Measurements from ENCODE around the gene PIK3CB.
"Not testable (repeated sequence)": the region's sequence is repeated elsewhere in the genome, so short reads cannot be mapped to it uniquely, and the experiment has no call there.

PIK3CB gene

DNA sequence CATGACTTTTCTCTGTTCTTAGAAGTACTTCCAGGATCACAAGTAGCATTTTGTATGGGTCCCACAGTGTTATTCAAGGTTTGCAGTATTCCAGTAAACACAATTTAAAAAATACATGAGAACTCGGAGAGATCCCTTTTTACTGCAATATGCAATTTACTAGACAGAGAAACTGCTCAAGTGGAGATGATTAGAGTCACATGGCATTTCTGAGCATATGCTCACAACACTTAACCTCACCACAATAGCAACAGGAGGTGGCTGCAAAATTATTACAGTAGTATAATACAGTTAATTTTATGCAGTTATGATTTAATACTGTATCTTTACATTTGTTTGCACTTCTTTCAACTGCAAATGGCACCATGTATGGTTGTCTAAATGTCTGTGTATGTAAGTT is 87.5 kb downstream of the PIK3CB start:
- DNase-seq (ENCODE audit: low spot score) = no peak

DNA sequence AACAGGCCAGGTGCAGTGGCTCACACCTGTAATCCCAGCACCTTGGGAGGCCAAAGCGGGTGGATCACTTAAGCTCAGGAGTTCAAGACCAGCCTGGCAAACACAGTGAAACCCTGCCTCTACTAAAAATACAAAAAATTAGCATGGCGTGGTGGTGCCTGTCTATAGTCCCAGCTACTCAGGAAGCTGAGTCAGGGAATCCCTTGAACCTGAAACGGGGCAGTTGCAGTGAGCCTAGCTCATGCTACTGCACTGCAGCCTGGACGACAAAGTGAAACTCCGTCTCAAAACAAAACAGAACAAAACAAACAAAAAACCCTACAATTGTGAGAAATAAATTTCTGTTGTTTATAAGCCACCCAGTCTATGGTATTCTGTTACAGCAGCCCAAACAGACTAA is 94.7 kb downstream of the PIK3CB start:
- DNase-seq (ENCODE audit: low spot score) = no peak

DNA sequence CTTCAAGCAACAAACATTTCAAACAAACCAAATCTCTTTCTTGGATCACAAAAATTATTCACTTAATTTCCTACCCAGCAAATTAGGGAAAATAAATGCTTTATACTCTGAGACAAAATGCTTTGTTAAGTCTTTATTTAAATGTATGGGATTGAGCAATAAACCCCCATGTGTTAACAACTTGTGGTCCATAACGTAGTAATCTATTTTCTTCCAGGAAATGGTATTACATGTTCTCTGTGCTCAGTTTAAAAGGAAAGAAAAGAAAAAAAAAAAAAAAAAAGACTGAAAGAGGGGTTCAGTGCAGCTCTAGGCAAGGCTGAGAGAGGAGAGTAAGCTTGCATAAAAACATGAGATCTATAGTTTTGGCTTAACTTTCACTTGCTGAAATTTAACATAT is 102.3 kb downstream of the PIK3CB start:
- no peak for DNase-seq (ENCODE audit: low spot score)

DNA sequence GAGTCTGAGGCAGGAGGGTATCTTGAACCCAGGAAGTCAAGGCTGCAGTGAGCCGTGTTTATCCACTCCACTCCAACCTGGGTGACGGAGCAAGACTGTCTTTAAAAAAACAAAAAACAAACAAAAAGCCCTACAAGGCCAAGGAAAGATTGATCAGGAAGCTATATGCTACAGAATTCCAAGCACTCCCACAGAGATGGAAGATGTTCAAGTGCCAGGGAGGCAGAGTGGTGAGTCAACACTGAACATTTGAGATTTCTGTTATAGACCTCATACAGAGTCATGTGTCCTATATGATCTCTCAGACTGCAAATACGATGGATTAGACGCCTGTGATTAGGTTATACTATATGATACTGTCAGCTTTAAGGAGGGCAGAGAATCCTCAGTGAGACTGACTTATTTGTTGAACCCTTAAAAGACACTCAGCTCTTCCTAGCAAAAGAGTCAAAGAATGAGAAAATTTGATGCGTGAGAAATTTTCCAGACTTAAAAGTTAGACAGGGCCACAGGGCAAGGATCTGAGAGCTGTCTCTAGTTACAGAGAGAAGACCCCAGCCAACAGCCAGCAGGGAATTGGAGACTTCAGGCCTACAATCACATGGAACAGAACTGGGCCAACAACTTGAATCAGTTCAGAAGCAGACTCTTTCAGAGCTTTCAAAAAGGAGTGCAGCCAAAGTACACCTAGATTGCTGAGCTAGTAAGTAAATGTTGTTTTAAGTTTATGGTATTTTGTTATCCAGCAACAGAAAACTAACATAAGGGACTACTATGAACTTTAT is 107.6 kb downstream of the PIK3CB start:
- DNase-seq (ENCODE audit: low spot score) = no peak

DNA sequence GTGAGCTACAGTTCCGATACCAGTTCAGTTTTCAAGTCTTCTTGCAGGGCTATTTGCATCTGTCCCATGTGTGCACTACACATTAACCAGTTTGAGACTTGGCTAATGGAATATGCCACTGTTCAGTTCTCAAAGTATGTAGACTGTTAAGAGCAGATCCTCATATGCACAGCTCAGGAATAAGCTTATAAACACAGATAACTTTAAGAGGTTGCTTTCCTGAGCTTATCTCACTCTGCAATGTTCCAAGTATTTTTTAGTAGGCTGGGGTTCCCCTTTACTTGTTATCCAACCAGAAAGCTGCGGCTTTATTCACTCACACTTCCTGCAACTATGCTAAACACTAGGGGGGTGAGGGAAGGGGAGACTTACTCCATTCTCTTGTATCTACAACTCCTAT is 108.7 kb downstream of the PIK3CB start:
- DNase-seq (ENCODE audit: low spot score) = not testable (repeated sequence)

DNA sequence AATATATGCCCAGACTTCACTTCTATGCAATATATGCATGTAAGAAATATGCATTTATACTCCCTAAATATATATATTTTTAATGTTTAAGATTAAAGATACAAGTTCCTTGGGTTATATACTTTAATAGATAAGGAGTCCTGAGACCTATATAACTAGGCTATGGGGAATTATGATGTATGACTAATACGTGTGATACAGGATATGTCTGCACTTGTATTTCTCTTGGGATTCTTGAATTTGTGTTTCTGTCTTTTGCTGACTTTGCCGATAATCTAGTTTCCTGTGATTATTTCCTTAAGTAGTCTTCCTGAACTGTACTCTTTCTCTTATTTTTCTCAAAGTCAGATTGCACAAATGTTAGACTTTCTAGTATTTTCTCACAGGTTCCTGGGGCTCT is 109.6 kb downstream of the PIK3CB start:
- DNase-seq (ENCODE audit: low spot score) = no peak

DNA sequence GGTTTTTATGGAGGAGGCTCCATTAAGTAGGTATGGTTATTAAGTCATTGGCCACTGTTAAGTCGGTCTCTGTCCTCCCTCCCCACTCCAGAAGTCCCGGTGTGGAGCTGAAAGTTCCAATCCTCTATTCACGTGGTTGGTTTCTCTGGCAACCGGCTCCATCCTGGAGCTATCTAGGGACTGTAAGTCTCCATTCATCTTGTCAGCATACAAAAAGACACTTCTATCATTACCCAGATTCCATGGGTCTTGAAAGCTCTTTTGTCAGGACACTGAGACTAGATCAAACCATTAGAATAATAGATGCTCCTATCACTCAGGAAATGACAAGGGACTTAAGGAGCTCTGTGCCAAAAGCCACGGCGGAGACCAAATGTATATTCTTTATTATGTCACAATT is 110.3 kb downstream of the PIK3CB start:
- no peak for DNase-seq (ENCODE audit: low spot score)

DNA sequence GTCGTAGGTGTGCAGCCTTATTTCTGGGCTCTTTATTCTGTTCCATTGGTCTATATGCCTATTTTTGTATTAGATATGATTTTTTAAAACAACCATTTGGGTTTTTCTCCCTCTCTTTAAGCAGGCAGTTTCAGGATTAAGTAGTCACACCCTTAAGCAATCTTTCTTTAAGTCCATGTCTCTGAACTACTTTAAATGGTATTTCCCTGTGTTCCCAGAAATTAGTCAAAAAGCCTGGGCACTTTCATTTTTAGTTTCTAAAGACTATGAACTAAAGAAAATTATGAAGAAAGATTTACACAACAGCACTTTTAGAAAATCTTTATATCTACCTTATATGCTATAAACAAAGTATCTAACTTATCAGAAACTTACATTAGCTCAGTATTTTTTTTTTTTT is 115.9 kb downstream of the PIK3CB start:
- no peak for DNase-seq (ENCODE audit: low spot score)

DNA sequence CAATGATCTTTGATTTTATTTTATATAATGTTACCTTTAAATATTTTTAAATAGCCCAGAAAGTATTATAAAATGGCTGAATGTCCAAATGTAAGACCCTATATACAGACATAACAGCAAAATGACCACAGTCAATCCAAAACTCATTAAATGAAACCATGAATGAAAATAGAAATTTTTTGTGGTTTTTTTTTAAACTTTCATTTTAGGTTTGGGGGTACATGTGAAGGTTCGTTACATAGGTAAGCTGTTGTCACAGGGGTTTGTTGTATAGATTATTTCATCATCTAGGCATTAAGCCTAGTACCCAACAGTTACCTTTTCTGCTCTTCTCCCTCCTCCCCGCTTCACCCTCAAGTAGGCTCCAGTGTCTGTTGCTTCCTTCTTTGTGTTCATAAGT is 117.4 kb downstream of the PIK3CB start:
- no peak for DNase-seq (ENCODE audit: low spot score)

DNA sequence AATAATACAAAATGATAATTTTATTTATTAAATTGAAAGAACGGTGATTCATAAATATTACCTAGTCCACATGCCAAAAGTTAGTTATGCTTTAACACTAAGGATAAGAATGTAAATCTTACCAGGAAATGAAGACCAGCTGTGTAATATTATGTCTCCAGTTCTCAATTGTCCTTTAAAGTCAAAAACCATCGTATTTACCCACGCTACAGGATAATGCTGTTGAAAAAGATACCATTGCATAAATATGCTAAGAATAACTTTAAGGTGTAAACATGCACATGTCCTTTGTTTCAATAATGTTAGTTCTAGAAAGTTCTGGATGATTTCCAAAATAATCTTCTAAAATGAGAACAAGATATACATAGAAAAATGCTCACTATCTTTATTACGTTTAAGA is 122.6 kb downstream of the PIK3CB start:
- DNase-seq (ENCODE audit: low spot score) = no peak

DNA sequence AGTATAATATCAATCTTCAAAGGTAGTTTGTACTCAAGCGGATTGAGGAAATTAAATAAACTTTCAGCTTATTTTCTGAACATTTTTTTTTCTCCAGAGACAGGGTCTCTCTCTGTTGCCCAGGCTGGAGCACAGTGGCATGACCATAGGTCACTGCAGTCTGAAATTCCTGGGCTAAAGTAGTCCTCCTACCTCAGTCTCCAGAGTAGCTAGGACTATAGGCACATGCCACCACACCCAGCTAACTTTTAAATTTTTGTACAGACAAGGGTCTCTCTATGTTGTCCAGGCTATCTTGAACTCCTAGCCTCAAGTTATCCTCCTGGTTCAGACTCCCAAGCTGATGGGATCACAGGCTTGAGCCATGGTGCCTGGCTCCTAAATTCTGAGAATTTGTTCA is 129.1 kb downstream of the PIK3CB start:
- DNase-seq (ENCODE audit: low spot score) = no peak

DNA sequence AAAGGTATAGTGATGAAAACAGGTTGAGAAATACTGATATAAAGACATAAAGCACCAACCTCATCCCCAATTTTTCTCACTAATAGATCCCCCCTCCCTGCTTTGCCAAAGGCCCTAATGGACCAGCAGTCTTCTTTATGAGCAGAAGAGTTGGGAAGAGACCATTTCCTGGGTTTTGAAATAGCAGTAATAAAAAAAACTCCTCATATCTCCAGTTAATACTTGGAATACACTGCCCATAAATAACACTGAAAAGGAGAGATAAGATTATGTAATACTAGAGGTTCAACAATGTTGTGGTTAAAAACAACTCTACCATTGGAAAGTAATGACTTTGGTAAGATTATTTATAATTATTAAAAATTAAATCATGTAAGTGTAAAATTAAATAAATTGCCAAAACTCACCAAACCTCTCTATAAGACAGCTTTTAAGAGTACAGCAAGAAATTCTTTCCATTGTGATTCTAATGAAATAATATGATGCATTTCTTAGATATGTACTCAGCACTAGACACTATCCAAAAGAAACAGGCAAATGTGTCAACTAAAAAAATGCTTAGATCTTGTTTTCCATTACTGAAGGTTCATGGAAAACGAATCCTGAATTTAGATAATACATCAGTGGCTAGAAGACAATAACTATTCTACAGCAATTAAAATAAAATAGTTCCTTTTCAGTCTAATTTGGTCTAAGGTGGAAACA is 137.9 kb downstream of the PIK3CB start:
- DNase-seq (ENCODE audit: low spot score) = no peak

DNA sequence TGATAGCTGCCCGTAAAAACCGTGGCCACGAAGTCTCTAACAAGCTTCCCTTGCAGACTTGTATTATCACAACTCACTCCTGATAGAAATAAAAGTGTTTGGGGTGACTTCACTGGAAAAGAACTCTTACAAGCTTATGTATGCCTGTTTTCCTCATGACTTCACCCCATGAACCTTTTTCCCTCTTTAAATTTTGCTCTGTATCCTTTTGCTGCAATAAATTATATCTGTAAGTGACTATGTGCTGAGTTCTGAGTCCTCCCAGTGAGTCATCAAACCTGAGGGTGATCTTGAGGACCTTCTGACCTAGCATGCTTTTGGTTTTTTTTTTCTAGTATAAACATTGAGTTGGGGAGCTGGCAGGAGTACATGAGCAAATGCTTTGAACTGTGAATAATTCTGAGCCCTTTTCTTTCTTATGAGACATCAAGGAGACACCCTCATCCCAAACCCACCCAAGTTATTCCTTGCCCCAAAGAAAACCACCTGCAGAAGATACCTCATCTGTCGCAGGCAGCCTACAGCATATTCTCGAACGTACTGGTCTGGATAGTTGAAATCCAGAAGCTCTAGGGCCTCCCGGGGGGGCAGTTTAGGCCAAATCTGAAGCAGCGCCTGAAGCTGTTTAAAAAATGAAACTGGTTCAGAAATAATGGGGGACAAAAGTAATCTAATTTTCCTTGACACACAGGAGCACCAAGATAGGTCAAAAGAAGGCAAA is 140.3 kb downstream of the PIK3CB start:
- no peak for DNase-seq (ENCODE audit: low spot score)

DNA sequence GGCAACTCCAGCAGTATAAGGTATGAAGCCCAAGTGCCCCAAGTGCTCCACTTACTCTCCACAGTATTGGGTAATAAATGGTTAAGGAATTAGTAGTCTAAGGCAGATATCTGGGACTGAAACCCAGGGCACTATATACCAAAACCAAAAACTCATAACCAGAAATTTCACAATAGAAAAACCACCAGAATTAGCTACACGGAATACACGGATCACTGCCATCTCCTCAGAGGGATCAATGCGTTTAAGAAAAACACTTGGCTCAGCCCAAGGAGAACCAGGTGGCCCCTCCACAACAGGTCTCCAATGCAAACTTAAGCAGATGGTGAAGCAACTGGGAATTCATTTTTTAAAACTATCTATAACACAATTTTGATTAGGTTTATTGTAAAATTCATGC is 142.6 kb downstream of the PIK3CB start:
- no peak for DNase-seq (ENCODE audit: low spot score)

DNA sequence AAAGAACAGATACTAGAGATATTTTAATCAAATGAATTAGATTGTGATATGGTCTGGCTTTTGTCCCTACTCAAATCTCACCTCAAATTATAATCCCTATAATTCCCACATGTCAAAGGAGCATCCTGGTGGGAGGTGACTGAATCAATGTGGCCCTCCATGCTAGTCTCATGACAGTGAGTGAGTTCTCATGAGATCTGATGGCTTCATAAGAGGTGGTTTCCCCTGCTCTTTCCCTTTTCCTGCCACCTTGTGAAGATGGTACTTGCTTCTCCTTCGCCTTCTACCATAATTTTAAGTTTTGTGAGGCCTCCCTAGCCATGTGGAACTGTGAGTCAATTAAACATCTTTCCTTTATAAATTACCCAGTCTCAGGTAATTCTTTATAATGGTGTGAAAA is 143.4 kb downstream of the PIK3CB start:
- no peak for DNase-seq (ENCODE audit: low spot score)

DNA sequence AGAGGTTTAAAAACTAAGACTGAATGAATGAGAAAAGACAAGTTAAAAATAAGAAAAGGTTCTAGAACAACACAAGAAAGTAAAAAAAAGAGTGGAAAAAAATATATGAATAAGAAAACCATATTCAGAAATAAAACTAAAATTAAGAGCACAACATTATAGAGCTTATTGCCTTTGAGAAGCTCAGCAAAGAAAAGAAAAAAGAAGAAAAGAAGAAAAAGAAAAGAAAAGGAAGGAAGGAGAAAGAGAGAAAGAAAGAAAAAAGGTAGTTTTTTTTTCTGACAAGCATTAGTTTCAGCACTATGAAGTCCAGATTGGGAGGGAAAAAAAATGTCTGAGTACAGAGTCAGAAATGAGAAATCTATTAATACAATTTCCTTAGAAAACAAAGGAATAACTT is 144.7 kb downstream of the PIK3CB start:
- no peak for DNase-seq (ENCODE audit: low spot score)

DNA sequence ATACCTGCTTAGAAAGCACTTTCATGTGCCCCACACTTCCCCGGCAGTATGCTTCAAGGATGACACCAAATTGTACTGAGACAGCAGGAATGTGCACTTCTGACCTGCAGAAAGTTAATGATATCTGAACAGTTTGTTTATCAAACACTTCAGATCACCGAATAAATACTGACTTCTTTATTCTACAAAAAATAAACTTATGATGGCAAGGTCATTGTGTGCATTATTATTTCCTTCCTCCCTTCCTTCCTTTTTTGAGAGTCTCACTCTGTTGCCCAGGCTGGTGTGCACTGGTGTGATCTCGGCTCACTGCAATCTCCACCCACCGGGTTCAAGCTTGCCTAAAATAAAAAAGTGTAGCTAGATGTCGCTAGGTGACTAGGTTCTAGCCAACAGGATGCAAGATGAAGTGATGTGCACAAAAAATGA is 145.8 kb downstream of the PIK3CB start:
- DNase-seq (ENCODE audit: low spot score) = no peak

DNA sequence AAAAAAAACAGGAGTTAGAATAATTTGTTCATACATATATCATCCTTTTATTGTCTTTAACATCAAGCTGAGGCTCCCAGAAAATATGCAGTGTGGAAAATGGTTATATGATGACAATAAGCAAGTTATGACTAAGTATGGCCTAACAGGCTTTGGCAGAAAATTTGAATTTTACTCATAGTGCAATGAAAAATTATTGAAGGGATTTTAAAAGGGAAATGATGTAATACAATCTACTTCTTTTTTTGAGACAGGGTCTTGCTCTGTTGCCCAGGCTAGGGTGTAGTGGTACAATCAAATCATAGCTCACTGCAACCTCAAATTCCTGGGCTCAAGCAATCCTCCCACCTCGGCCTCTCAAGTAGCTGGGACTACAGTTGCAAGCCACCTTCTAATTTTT is 147.5 kb downstream of the PIK3CB start:
- no peak for DNase-seq (ENCODE audit: low spot score)

DNA sequence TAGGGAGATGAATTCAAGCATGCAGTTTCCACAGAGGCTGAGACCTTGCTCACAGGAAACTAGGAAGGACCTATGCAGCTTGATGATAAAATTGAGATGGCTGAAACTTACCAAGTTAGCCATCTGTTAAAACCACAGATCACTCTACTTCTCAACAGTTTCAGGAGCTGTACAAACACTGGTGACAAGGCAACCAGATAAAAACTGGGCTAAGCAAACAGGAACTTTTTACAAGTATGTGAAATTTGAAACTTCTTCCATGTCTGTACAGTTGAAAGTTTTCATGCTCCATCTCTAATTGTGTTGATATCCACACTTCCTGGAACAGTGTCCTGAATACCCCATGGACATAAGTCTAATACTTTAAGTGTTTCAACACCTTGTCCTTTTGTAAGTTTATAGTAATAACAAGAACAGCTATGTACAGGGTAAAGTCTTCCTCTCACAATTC is 147.9 kb downstream of the PIK3CB start:
- peak; percentile 23 for DNase-seq (ENCODE audit: low spot score)

DNA sequence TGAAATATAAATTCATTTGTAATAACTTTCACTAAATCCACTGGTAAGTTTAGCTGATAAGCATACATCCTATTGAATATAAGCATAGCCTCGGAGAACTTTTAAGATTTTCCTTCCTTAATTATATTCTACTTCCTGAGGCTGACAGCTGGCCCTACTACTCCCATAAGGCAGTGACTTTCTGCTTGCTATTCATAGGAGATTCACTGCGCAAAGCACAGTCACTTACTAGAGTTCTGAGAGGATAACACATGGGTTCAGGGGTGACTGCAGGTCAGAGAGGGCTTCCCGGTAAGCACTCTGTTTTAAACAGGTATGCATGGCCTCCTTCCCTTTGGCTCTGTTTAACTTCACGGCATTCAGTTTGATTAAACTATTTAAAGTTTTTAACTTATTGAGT is 150.3 kb downstream of the PIK3CB start:
- no peak for DNase-seq (ENCODE audit: low spot score)

DNA sequence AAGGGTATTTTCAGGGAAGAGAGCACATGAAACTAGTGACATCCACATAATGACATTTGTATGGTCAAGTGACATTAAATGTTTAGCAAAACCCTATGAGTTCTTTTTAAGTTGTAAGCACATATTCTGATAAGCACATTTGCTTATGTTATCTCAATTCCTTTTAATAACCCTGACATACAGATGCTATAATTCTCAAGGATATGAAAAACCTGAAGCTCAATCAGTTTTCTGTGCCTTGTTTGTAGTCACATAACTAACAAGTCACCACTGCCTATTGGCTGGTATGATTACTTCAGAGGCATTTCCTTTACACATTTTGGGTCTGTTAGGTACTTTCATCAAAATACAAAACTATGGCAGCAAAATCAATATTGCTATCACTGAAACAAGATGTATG is 152.1 kb downstream of the PIK3CB start:
- no peak for DNase-seq (ENCODE audit: low spot score)

DNA sequence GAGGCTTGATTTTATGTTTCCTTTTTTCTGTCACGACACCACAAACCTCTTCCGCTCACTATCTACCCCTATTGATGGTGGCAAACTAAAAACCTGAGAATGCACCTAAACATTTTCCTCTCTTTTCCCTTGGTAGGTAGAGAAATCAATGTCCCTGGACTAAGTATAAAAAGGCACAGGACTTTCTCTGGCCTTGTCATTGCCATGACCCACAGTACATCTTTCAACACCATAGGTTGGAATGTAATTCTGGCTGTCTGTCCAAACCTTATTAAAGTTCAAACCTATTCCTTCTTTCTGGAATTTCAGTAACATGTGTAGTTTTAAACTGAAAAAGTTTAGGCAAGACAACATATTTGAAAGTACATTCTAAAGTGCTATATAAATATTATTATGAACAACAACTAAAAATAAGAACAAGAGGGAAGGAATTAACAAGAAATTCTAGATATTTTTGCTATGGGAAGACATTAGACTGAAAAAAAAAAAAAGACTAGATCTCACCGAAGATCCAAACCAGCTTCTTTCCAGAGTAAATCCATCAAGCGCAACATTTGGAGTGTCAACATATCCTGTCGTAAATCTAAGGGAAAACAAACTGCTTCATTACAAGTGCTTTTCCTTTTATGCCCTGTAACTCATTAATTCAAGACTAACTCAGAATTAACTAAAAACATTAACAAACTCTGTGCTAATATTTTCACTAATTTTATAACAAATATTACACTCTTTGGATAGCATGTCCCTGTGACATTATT is 153.1 kb downstream of the PIK3CB start:
- no peak for DNase-seq (ENCODE audit: low spot score)
